GM12865 (cell line): ENCODE results near the gene ING3.

ENCODE experiments used
- DNase-seq: peaks from one replicate; pipeline ENCODE4 v3.0.0; 2010; ENCODE audit warnings: low read depth
- H3K4me3 ChIP-seq: 2 replicates; pipeline ENCODE4 v1.5.1; 2011; ENCODE audit warnings: mild to moderate bottlenecking, low read depth, low read length, control low read depth
- CTCF ChIP-seq: IDR thresholded peaks from 2 replicates; pipeline ENCODE4 v1.5.1; 2011; ENCODE audit warnings: low read length, control low read depth, low read depth, inconsistent platforms; ENCODE audit not compliant: insufficient read depth; ENCODE audit errors: missing control alignments

The ING3 gene

GRCh38 chr7:120996988-120997345 lies 46.4 kb downstream of the ING3 start:
- no peak overlapping the region for H3K4me3 ChIP-seq
- TF ChIP-seq CTCF, result no peak
- no peak for DNase-seq

GRCh38 chr7:120997882-120998474 lies 47.4 kb downstream of the ING3 start:
- no peak overlapping the region for H3K4me3 ChIP-seq
- DNase-seq, result no peak
- no peak for TF ChIP-seq CTCF

GRCh38 chr7:120998520-120998919 lies 47.9 kb downstream of the ING3 start:
- H3K4me3 ChIP-seq, result no peak overlapping the region
- TF ChIP-seq CTCF, result no peak
- DNase-seq, result no peak

- H3K4me3 ChIP-seq, result no peak overlapping the region
- DNase-seq, result no peak
- TF ChIP-seq CTCF, result no peak
Observed at GRCh38 chr7:120998996-120999565, 48.5 kb downstream of the ING3 start.

GRCh38 chr7:121000081-121000983 lies 49.8 kb downstream of the ING3 start:
- H3K4me3 ChIP-seq, result no peak overlapping the region

GRCh38 chr7:121001234-121001906 lies 50.8 kb downstream of the ING3 start:
- TF ChIP-seq CTCF, result no peak
- no peak for DNase-seq
- no peak overlapping the region for H3K4me3 ChIP-seq

More at GRCh38 chr7:121000081-121000983, 49.8 kb downstream of the ING3 start:
- TF ChIP-seq CTCF, result no peak
- no peak for DNase-seq
